Esophagus squamous epithelium (tissue), 5 donors: ENCODE data around the gene KRT4. TPM values are rescaled to one million over a fixed set of nuclear protein-coding genes. Genes with fewer than 3 reads are reported as not detected.

Experiments used
- DNase-seq: peaks from one replicate; lab custom pipeline; 2025; lab: John Stamatoyannopoulos, UW
- H3K27ac ChIP-seq, 4 donors: fragments of 200-600 bp; sonication (generic); one replicate each; pipeline ENCODE4 v1.5.1; 2016 to 2019; ENCODE audit warnings: mild to moderate bottlenecking in 1 of 4
- H3K27me3 ChIP-seq, 4 donors: fragments of 200-600 bp; sonication (generic); 1 replicate in 3 of 4; 2 replicates in 1 of 4; pipeline versions ENCODE4 v1.5.1 to v1.6.0; 2017 to 2021; ENCODE audit warnings: antibody characterized with exemption in 1 of 4
- H3K36me3 ChIP-seq, 3 donors: fragments of 200-600 bp; sonication (generic); one replicate each; pipeline ENCODE4 v1.5.1; 2016 to 2019
- H3K4me1 ChIP-seq, 3 donors: fragments of 200-600 bp; sonication (generic); one replicate each; pipeline ENCODE4 v1.5.1; 2017 to 2019
- H3K4me3 ChIP-seq, 4 donors: fragments of 200-600 bp; sonication (generic); 1 replicate in 3 of 4; 2 replicates in 1 of 4; pipeline ENCODE4 v1.5.1; 2016 to 2019; ENCODE audit warnings: mild to moderate bottlenecking in 2 of 4, moderate library complexity in 1 of 4
- H3K9me3 ChIP-seq, 3 donors: fragments of 200-600 bp; sonication (generic); one replicate each; pipeline ENCODE4 v1.5.1; 2016 to 2019
- CTCF ChIP-seq, 6 experiments: fragments of 450-650 bp in 4 of 6; fragments of 200-600 bp in 2 of 6; sonication (generic) in 2 of 6; IDR thresholded peaks; one replicate each; pipeline ENCODE4 v1.5.1; 2016 to 2019; ENCODE audit warnings: antibody characterized with exemption in 6 of 6, mild to moderate bottlenecking in 4 of 6, moderate library complexity in 4 of 6
- POLR2A ChIP-seq, 4 donors: fragments of 450-650 bp; IDR thresholded peaks; one replicate each; pipeline ENCODE4 v1.6.1; 2017; ENCODE audit warnings: antibody characterized with exemption in 4 of 4, mild to moderate bottlenecking in 4 of 4, moderate library complexity in 3 of 4
- WGBS, 2 donors: methylation state at CpG; one replicate each; pipeline ENCODE4 v1.1.5; 2018; 5-methylcytosine and 5-hydroxymethylcytosine counted together
- intact Hi-C: fragments of 100-400 bp; cut with DNase I; formaldehyde crosslinking; loops from one replicate; pipeline ENCODE4 v1.15.0; 2022
- total RNA-seq, 4 donors: library from RNA; depleted of rRNA; stranded (reverse); fragments of >200 nt; gene quantifications; one replicate each; pipeline ENCODE4 v1.1.0, GENCODE V29; 2016
- donor health status: DM: yes; HTN: yes; CAD: no.

Gene KRT4
- over 10,000 TPM in 2 of 4 donors, 1,000 to 10,000 TPM in 2; 3,147 to 27,876 (median 8,563) TPM for total RNA-seq

GRCh38 chr12:52813885-52814709, at the start of gene KRT4:
Gene KRT4 (minus strand): TSS chr12:52814116. CDS start chr12:52814058, 58 bp downstream.
- TF ChIP-seq CTCF (IDR thresholded peaks at IDR 0.05) = no peak
- TF ChIP-seq POLR2A (IDR thresholded peaks at IDR 0.05) = peak in 1 of 4 donors; percentile 64
- Histone ChIP-seq H3K27me3 (peaks cover 0 to 9% (median 0%) of the 10 kb centered on the region in 4 donors), H3K4me1 (peaks cover 0 to 45% (median 4%) of the 10 kb centered on the region in 3 donors), H3K4me3 (peak within 1 kb of the TSS; percentile 30 to 46 (median 37)), H3K36me3 (peaks cover 0 to 22% (median 0%) of the 10 kb centered on the region in 3 donors), H3K9me3 (no peaks in the 10 kb centered on the region), H3K27ac (peak within 1 kb of the TSS in 3 of 4 donors; percentile 75 to 84 (median 75))
- WGBS, 2 donors = 66 to 76% methylated on average over 6 to 10 of the region's 15 CpGs
- no peak for DNase-seq
- intact Hi-C loops = no loop called here

- intact Hi-C loops = no loop called here
- H3K4me3 ChIP-seq = no peak overlapping the region
- 0 to 25% methylated on average over 1 to 2 of the region's 2 CpGs for WGBS, 2 donors
- H3K27me3 ChIP-seq = no peaks in the 10 kb centered on the region
- DNase-seq = no peak
- H3K4me1 ChIP-seq = peaks cover 23 to 86% (median 38%) of the 10 kb centered on the region in 3 donors
- H3K9me3 ChIP-seq = no peaks in the 10 kb centered on the region
- no peaks in the 10 kb centered on the region for H3K36me3 ChIP-seq
- peak overlapping the region; percentile 81 to 99 (median 85) for H3K27ac ChIP-seq
- TF ChIP-seq CTCF (IDR thresholded peaks at IDR 0.05) (no peak), POLR2A (IDR thresholded peaks at IDR 0.05) (no peak)
Measured at GRCh38 chr12:52862023-52862422, 48.1 kb upstream of the KRT4 start.

GRCh38 chr12:52861511-52861910, 47.6 kb upstream of the KRT4 start:
- Histone ChIP-seq H3K27ac (peak overlapping the region; percentile 81 to 99 (median 85)), H3K4me1 (peaks cover 23 to 84% (median 37%) of the 10 kb centered on the region in 3 donors), H3K4me3 (no peak overlapping the region), H3K9me3 (no peaks in the 10 kb centered on the region), H3K36me3 (no peaks in the 10 kb centered on the region), H3K27me3 (no peaks in the 10 kb centered on the region)
- intact Hi-C loops = no loop called here
- TF ChIP-seq CTCF (IDR thresholded peaks at IDR 0.05) (no peak), POLR2A (IDR thresholded peaks at IDR 0.05) (no peak)
- no peak for DNase-seq
- WGBS, 2 donors = 77 to 79% methylated on average over 7 of the region's 7 CpGs

- H3K9me3 ChIP-seq = no peaks in the 10 kb centered on the region
- H3K4me3 ChIP-seq = no peak overlapping the region
- no peaks in the 10 kb centered on the region for H3K27me3 ChIP-seq
- WGBS, 2 donors = 33 to 53% methylated on average over 3 of the region's 6 CpGs
- H3K36me3 ChIP-seq = no peaks in the 10 kb centered on the region
- no peak for DNase-seq
- H3K27ac ChIP-seq = peak overlapping the region; percentile 80 to 99 (median 85)
- TF ChIP-seq POLR2A (IDR thresholded peaks at IDR 0.05) = no peak
- TF ChIP-seq CTCF (IDR thresholded peaks at IDR 0.05) = no peak
- intact Hi-C loops = no loop called here
- peaks cover 20 to 72% (median 28%) of the 10 kb centered on the region in 3 donors for H3K4me1 ChIP-seq
Measured at GRCh38 chr12:52860102-52860823, 46.3 kb upstream of the KRT4 start.
